Measurements from ENCODE around the gene ZNF500. TPM values are rescaled to one million over a fixed set of nuclear protein-coding genes. Genes with fewer than 3 reads are reported as not detected.

Gene ZNF500
- total and polyA plus RNA-seq, 2 of the 4 experiments (the other 2 are of a cell fraction), result 4.5 to 5.9 TPM

DNA sequence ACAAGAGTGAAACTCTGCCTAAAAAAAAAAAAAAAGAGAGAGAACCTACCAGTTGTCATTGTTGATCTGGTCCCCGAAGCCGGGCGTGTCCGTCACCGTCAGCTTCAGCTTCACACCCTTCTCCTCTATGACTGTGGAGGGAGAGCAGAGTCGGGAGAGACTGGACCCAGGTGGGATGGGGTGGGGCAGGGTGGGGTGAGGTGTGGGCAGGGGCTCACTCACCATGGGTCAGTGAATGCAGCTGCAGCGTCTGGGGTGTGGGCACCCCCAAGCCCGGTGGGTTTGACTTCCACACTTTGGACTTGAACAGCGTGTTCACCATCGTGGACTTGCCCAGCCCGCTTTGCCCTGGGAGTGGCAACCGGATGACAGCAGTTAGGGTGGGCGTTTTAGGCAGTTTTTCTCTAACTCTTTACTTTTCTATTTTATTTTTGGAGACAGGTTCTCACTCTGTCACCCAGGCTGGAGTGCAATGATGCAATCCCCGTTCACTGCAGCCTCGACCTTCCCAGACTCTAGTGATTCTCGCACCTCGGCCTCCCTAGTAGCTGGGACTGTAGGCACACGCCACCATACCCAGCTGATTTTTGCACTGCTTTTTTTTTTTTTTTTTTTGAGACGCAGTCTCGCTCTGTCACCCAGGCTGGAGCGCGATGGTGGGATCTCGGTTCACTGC lies 18.9 kb upstream of the ZNF500 start:
- Histone ChIP-seq H3K9ac (ENCODE audit: low read depth, low read length) (no peak overlapping the region), H3K56ac (ENCODE audit: extremely low read depth, insufficient read depth, low read length) (no peak overlapping the region), H3K4me2 (ENCODE audit: low read depth, low read length) (no peak overlapping the region), H4K5ac (ENCODE audit: low read depth, low read length) (no peak overlapping the region), H3K9me3 (ENCODE audit: control insufficient read depth, insufficient read depth, low read length) (no peaks in the 10 kb centered on the region), H3K27me3 (ENCODE audit: control insufficient read depth, insufficient read depth, low read length) (no peaks in the 10 kb centered on the region; the same call in 1 of the 2 replicates), H3K18ac (ENCODE audit: low read depth, low read length) (no peak overlapping the region), H2AFZ (replicated peaks; ENCODE audit: low read length, poor library complexity) (no peak overlapping the region), H3K14ac (replicated peaks; ENCODE audit: low read depth, low read length) (no peak overlapping the region), H2BK120ac (ENCODE audit: low read depth, low read length) (no peak overlapping the region), H3K9me1 (ENCODE audit: insufficient read depth, low read length) (no peaks in the 10 kb centered on the region), H2AK5ac (ENCODE audit: low read depth, low read length) (no peak overlapping the region), H4K8ac (ENCODE audit: low read depth in 2 of 2, low read length in 2 of 2) (no peak overlapping the region), H4K20me1 (ENCODE audit: insufficient read depth, low read length) (no peaks in the 10 kb centered on the region), H2BK15ac (ENCODE audit: low read depth, low read length) (no peak overlapping the region), H3K4me3 (ENCODE audit: insufficient read depth, low read depth, low read length) (no peak overlapping the region), H2BK20ac (ENCODE audit: low read depth, low read length) (no peak overlapping the region), H3K27ac (ENCODE audit: insufficient read depth, low read length) (no peak overlapping the region), H3K23ac (ENCODE audit: low read depth, low read length) (no peak overlapping the region), H3K4ac (ENCODE audit: low read depth, low read length) (no peak overlapping the region), H4K91ac (ENCODE audit: insufficient read depth, low read depth, low read length) (no peak overlapping the region), H2BK5ac (ENCODE audit: low read depth, low read length, poor library complexity, severe bottlenecking) (no peak overlapping the region), H2AK9ac (replicated peaks; ENCODE audit: low read depth, low read length, poor library complexity) (no peak overlapping the region), H3K4me1 (ENCODE audit: control insufficient read depth, insufficient read depth, low read length) (no peaks in the 10 kb centered on the region), H3K79me1 (ENCODE audit: low read depth in 1 of 2, low read length in 2 of 2) (no peaks in the 10 kb centered on the region), H3K36me3 (ENCODE audit: control insufficient read depth, insufficient read depth, low read length) (no peaks in the 10 kb centered on the region)
- POLR2A ChIA-PET (ENCODE audit: unreplicated experiment), result no interaction called here
- BruUV-seq (replicated peaks), result no TSS peak
- in situ Hi-C loops (cut with MboI; ENCODE audit: low sequenced_read_pairs) (no loop called here), intact Hi-C loops (cut with micrococcal nuclease) (no loop called here), dilution Hi-C loops (cut with HindIII; ENCODE audit: low sequenced_read_pairs, unreplicated experiment) (no loop called here)
- ATAC-seq (ENCODE audit: low read depth), result no peak
- no peak for DNase-seq
- WGBS, 2 experiments (ENCODE audit: extremely low coverage in 2 of 2, insufficient read length in 1 of 2), result 80% methylated on average over 7 of the region's 23 CpGs; no CpG with 5 or more reads in 1 of the 2 experiments
- CTCF ChIA-PET, result no interaction called here
- TF ChIP-seq SMC3 (IDR thresholded peaks at IDR 0.05; ENCODE audit: low read depth, low read length) (no peak), RAD21 (IDR thresholded peaks at IDR 0.05; ENCODE audit: low read length) (no peak), RFX5 (IDR thresholded peaks at IDR 0.05; ENCODE audit: low read depth, low read length) (no peak), CHD1 (IDR thresholded peaks at IDR 0.05; ENCODE audit: low read depth, low read length) (no peak), CEBPB (IDR thresholded peaks at IDR 0.05; ENCODE audit: low read depth, low read length) (no peak), MXI1 (IDR thresholded peaks at IDR 0.05; ENCODE audit: borderline replicate concordance, low read depth, low read length) (no peak), BHLHE40 (IDR thresholded peaks at IDR 0.05; ENCODE audit: low read depth, low read length) (no peak), MAFK (IDR thresholded peaks at IDR 0.05; ENCODE audit: low read depth, low read length) (no peak), MAZ (IDR thresholded peaks at IDR 0.05; ENCODE audit: borderline replicate concordance, low read depth, low read length) (no peak), FOS (IDR thresholded peaks at IDR 0.05; ENCODE audit: low read depth, low read length) (no peak), NFE2L2 (IDR thresholded peaks at IDR 0.05; ENCODE audit: low read depth, low read length) (no peak)
- TF ChIP-seq, protein P1, sequence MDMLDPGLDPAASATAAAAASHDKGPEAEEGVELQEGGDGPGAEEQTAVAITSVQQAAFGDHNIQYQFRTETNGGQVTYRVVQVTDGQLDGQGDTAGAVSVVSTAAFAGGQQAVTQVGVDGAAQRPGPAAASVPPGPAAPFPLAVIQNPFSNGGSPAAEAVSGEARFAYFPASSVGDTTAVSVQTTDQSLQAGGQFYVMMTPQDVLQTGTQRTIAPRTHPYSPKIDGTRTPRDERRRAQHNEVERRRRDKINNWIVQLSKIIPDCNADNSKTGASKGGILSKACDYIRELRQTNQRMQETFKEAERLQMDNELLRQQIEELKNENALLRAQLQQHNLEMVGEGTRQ (IDR thresholded peaks at IDR 0.05; ENCODE audit: low read depth, low read length), result no peak
- TF ChIP-seq, protein P2, sequence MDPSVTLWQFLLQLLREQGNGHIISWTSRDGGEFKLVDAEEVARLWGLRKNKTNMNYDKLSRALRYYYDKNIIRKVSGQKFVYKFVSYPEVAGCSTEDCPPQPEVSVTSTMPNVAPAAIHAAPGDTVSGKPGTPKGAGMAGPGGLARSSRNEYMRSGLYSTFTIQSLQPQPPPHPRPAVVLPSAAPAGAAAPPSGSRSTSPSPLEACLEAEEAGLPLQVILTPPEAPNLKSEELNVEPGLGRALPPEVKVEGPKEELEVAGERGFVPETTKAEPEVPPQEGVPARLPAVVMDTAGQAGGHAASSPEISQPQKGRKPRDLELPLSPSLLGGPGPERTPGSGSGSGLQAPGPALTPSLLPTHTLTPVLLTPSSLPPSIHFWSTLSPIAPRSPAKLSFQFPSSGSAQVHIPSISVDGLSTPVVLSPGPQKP (IDR thresholded peaks at IDR 0.05; ENCODE audit: borderline replicate concordance, low read depth, low read length), result no peak
